HG03060 (cell line): Measurements from ENCODE around the gene KCNQ1.

Source experiments
- ATAC-seq: cut with Tn5 transposase; IDR thresholded peaks from one replicate; pipeline ENCODE4 v1.9.1; 2021; ENCODE audit warnings: low read depth, moderate number of reproducible peaks; ENCODE audit not compliant: unreplicated experiment

The KCNQ1 gene

DNA sequence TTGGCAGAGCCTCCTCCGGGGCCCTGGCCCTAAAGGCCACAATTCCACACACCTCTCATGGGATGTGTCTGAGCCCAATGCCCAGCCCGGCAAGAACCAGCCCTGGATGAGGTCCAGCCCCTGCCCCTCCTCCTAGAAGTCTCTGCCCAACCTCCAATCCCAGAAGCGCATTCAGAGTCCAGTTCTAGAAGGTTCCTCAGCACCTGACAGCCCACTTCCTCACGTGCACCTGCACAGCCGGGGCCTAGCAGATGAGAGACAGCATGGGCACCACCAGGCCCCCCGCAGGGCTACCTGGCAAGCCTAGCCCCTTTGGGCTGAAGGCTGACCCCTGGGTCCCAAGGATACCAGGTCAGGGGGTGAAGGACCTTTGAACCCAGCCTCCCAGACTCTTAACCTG lies 452.2 kb downstream of the KCNQ1 start:
- no peak for ATAC-seq

GRCh38 chr11:2898366-2899079 lies 453.7 kb downstream of the KCNQ1 start:
- ATAC-seq, result no peak
